Activated CD4-positive, CD25-positive, alpha-beta regulatory T cell treated with anti-CD3 and anti-CD28 coated beads, Interleukin-2, amount 50 U/mL, for 16 hours (primary cell): Measurements from ENCODE around the gene IGFN1.
A peak's percentile ranks its signal among the peaks of the same experiment; 100 is the strongest.
"Not testable (repeated sequence)": the region's sequence is repeated elsewhere in the genome, so short reads cannot be mapped to it uniquely, and the experiment has no call there.

Experiments used
- DNase-seq: peaks from one replicate; pipeline ENCODE4 v3.0.0-alpha.2; 2020; ENCODE audit warnings: low read depth, low spot score

Gene IGFN1

GRCh38 chr1:201245082-201245481 is 54.5 kb downstream of the IGFN1 start:
- no peak for DNase-seq

- DNase-seq = no peak
Observed at GRCh38 chr1:201248721-201249559, 58.3 kb downstream of the IGFN1 start.

- no peak for DNase-seq
Observed at GRCh38 chr1:201250326-201251011, 59.8 kb downstream of the IGFN1 start.

GRCh38 chr1:201251411-201251810 is 60.8 kb downstream of the IGFN1 start:
- DNase-seq = no peak

GRCh38 chr1:201251851-201252430 is 61.3 kb downstream of the IGFN1 start:
- DNase-seq = no peak

GRCh38 chr1:201252944-201253371 is 62.3 kb downstream of the IGFN1 start:
- DNase-seq = no peak

GRCh38 chr1:201253411-201253810 is 62.8 kb downstream of the IGFN1 start:
- no peak for DNase-seq

- no peak for DNase-seq
Observed at GRCh38 chr1:201253906-201254624, 63.4 kb downstream of the IGFN1 start.

GRCh38 chr1:201254625-201255478 is 64.2 kb downstream of the IGFN1 start:
- peak; percentile 29 for DNase-seq

- no peak for DNase-seq
Observed at GRCh38 chr1:201255479-201256362, 65.1 kb downstream of the IGFN1 start.

- not testable (repeated sequence) for DNase-seq
Observed at GRCh38 chr1:201258132-201258531, 67.5 kb downstream of the IGFN1 start.

- DNase-seq = no peak
Observed at GRCh38 chr1:201258763-201259230, 68.2 kb downstream of the IGFN1 start.

- DNase-seq = no peak
Observed at GRCh38 chr1:201259476-201260235, 69.0 kb downstream of the IGFN1 start.

GRCh38 chr1:201260236-201260590 is 69.6 kb downstream of the IGFN1 start:
- no peak for DNase-seq

- no peak for DNase-seq
Observed at GRCh38 chr1:201260648-201261311, 70.2 kb downstream of the IGFN1 start.

- DNase-seq = no peak
Observed at GRCh38 chr1:201261771-201262547, 71.3 kb downstream of the IGFN1 start.

GRCh38 chr1:201262963-201263608 is 72.5 kb downstream of the IGFN1 start:
- DNase-seq = no peak
